C4-2B (cell line): ENCODE data around the gene RABGAP1.

Experiments
- H3K27ac ChIP-seq: fragments of 450-650 bp; 2 replicates; pipeline ENCODE4 v1.5.1; 2017
- ZFX ChIP-seq: fragments of 450-650 bp; IDR thresholded peaks from 2 replicates; pipeline ENCODE4 v1.6.1; 2017
- TF ChIP-seq, protein P1 (sequence below): fragments of 450-650 bp; conservative IDR thresholded peaks from 2 replicates; pipeline ENCODE4 v1.5.1; 2017; ENCODE audit warnings: mild to moderate bottlenecking

Gene RABGAP1

DNA sequence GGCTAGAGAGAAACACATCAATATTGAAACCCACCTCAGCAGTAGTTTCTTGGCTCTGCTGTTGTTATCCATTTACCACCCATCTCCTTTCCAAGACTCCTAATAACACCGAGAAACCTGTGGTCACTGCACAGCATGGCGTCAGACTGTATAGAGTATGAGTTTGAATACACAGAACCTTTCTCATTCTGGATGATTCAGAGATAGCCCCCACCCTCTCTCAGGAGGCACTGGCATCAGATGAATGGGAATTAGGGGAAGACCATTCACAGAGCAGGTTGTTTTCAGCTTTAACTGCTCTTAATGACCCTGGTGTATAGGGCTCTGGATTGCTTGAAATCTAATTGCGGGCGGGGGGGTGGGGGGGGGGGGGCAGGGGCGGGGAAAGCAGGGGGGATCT, 179.3 kb downstream of the RABGAP1 start:
- H3K27ac ChIP-seq, result no peak overlapping the region
- TF ChIP-seq, protein P1, sequence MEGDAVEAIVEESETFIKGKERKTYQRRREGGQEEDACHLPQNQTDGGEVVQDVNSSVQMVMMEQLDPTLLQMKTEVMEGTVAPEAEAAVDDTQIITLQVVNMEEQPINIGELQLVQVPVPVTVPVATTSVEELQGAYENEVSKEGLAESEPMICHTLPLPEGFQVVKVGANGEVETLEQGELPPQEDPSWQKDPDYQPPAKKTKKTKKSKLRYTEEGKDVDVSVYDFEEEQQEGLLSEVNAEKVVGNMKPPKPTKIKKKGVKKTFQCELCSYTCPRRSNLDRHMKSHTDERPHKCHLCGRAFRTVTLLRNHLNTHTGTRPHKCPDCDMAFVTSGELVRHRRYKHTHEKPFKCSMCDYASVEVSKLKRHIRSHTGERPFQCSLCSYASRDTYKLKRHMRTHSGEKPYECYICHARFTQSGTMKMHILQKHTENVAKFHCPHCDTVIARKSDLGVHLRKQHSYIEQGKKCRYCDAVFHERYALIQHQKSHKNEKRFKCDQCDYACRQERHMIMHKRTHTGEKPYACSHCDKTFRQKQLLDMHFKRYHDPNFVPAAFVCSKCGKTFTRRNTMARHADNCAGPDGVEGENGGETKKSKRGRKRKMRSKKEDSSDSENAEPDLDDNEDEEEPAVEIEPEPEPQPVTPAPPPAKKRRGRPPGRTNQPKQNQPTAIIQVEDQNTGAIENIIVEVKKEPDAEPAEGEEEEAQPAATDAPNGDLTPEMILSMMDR, result no peak
- no peak for TF ChIP-seq ZFX

DNA sequence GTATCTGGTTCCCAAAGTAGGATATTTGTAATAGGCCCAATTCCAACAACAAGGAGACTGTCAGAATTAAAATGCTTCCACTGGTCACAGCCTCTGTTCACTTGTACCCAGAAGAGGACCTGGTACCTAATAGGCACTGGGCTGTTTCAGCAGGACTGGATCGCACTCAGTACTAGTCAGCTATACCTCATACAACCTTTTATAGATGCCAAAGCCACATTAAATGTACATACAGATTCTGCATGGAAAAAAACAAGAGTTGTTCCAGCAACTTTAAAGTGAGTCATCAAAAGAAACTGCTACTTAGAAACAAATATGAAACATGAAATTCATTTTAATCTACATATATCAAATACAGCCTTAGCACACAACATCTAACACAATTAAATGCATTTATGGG, 180.1 kb downstream of the RABGAP1 start:
- TF ChIP-seq, protein P1, result no peak
- no peak for TF ChIP-seq ZFX
- no peak overlapping the region for H3K27ac ChIP-seq

DNA sequence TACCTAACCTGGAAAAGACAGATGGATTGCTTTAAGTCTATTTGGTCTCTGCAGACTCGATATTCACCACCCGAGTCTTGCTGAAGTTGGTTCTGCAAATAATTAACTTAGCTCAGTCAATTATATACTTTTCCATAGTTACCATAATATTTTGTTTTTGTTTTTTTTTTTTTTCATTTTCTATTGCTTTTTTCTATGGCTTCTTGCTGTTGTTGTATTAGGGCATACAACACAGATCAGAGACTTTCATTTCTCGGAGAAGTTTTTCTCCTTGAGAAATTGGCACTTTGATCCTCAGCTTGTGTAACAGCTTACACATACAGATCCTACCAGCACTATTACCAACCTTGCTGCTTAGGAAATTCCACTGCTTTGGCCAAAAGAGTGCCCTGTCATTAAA, 180.6 kb downstream of the RABGAP1 start:
- H3K27ac ChIP-seq, result no peak overlapping the region
- TF ChIP-seq, protein P1, result no peak
- no peak for TF ChIP-seq ZFX

DNA sequence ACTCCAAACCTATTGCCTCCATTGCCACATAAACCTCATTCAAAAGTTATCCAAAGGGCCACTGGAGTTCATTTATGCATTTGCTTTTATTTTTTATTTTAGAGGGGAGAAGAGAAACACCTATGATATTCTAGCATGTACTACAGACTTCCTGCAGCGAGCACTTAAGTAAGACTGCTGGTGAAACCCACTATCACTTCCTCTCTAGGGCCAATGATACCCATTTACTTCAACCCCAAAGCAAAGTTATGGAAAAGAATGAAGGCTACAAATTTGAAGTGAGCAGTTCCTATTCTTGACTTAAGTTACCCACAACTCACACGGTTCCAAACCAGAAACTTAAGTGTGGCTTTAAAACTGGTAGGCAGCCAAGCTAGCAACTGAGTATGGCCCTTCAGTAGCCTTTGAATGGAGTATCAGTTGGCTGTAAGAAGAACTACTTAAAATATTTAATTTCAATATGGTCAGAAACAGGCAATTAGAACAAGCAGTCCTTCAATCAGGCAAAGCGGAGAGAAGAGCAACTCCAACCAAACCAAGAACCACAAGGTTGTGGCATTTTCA, 186.8 kb downstream of the RABGAP1 start:
- H3K27ac ChIP-seq, result no peak overlapping the region
- TF ChIP-seq, protein P1, result no peak
- TF ChIP-seq ZFX, result no peak

DNA sequence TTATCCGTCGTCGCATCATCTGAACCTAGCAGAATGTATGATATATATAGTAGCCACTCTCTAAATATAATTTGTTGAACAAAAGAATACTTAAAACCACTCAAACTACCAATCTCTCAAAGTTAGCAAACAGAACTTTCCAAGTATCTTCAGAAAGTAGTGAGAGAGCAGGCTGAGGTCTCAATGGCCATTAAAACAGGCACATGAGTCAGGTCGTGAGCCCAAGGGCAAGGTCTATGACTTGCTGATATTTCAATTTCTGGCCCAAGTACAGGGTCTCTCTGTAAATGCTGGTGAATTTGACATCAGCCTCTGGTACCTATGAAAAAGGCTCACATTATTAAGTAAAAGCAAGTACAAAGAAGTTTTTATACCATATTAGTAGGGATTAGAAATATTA, 187.8 kb downstream of the RABGAP1 start:
- no peak overlapping the region for H3K27ac ChIP-seq
- TF ChIP-seq, protein P1, result no peak
- TF ChIP-seq ZFX, result no peak

DNA sequence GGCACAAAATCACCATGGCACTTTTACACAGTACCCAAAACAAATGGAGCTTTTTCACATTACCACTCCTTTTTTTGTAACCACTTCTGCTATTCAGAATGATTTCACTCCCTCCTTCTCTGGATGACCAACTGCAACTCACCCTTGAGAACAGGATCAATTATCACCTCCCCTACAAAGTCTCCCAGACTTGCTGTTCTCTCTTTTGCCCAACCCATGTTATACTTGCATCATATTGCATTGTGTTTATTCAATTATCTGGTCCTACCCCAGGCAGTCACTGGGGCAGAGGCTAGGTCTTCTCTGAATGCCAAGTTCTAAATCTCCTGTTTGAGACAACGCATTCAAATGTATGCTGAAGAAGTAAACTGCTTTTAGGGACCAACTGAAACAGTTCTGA, 188.6 kb downstream of the RABGAP1 start:
- TF ChIP-seq, protein P1, result no peak
- TF ChIP-seq ZFX, result no peak
- no peak overlapping the region for H3K27ac ChIP-seq

DNA sequence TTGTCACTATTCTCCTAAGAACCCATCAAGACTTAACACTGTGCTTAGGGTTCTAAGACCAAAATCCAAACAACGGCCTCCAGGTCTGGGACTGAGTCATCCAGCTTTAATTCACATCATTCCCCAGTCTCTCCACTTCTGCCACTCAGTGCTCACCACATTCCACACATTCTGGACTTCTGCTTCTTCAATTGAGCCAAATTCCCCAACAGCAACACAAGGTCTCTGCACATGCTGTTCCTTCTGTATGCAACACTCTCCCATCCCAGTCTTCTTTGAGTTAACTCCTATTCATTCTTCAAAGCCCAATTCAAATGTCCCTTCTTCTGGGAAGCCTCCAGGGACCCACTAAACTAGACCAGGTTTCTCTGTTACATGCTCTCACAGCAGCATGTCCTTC, 190.4 kb downstream of the RABGAP1 start:
- H3K27ac ChIP-seq, result no peak overlapping the region
- no peak for TF ChIP-seq ZFX
- TF ChIP-seq, protein P1, result no peak
